Measurements from ENCODE around the gene AMOTL2. TPM values are rescaled to one million over a fixed set of nuclear protein-coding genes. Genes with fewer than 3 reads are reported as not detected.

The AMOTL2 gene
- total and polyA plus RNA-seq, 2 experiments from 2014 or later, result 156 to 347 TPM

GRCh38 chr3:134320749-134321148 is 53.5 kb downstream of the AMOTL2 start:
- Histone ChIP-seq H3K27me3 (replicated peaks; ENCODE audit: insufficient read depth) (no peaks in the 10 kb centered on the region), H3K9ac (no peak overlapping the region), H2AFZ (no peak overlapping the region), H3K9me2 (ENCODE audit: insufficient read depth) (no peaks in the 10 kb centered on the region), H3K4me1 (ENCODE audit: insufficient read depth) (peaks cover 52% of the 10 kb centered on the region), H3K36me3 (ENCODE audit: low read depth) (no peaks in the 10 kb centered on the region), H3K4me2 (ENCODE audit: unreplicated experiment) (no peak overlapping the region), H3K27ac (no peak overlapping the region; the same call in 1 of the 2 replicates), H3K79me2 (ENCODE audit: insufficient read depth) (no peaks in the 10 kb centered on the region), H4K20me1 (ENCODE audit: insufficient read depth) (no peaks in the 10 kb centered on the region), H3F3A (ENCODE audit: insufficient read depth) (peaks cover 21% of the 10 kb centered on the region), H3K4me3 (no peak overlapping the region), H3K9me3 (ENCODE audit: low read depth) (no peaks in the 10 kb centered on the region)
- in situ Hi-C loops (cut with MboI), result no loop called here
- no peak for TF ChIP-seq EZH2phosphoT487 (IDR thresholded peaks at IDR 0.05; ENCODE audit: insufficient read depth, low read depth)
- TF ChIP-seq EZH2 (IDR thresholded peaks at IDR 0.05; ENCODE audit: insufficient read depth, poor library complexity, severe bottlenecking), result no peak
- DNase-seq, result peak; percentile 74
- 62 to 70% methylated on average over 6 of the region's 6 CpGs for WGBS, 2 experiments (ENCODE audit: low coverage in 1 of 2, low lambda C conversion rate in 2 of 2, missing lambda C conversion rate in 2 of 2)

- WGBS, 2 experiments (ENCODE audit: low coverage in 1 of 2, low lambda C conversion rate in 2 of 2, missing lambda C conversion rate in 2 of 2), result 90 to 98% methylated on average over 2 of the region's 2 CpGs
- no peaks in the 10 kb centered on the region for H3K36me3 ChIP-seq (ENCODE audit: low read depth)
- H3K27ac ChIP-seq, result no peak overlapping the region
- no peak for TF ChIP-seq EZH2phosphoT487 (IDR thresholded peaks at IDR 0.05; ENCODE audit: insufficient read depth, low read depth)
- no peak for TF ChIP-seq EZH2 (IDR thresholded peaks at IDR 0.05; ENCODE audit: insufficient read depth, poor library complexity, severe bottlenecking)
- H3K79me2 ChIP-seq (ENCODE audit: insufficient read depth), result no peaks in the 10 kb centered on the region
- DNase-seq, result no peak
- no peaks in the 10 kb centered on the region for H3K9me3 ChIP-seq (ENCODE audit: low read depth)
- peaks cover 21% of the 10 kb centered on the region for H3F3A ChIP-seq (ENCODE audit: insufficient read depth)
- no peaks in the 10 kb centered on the region for H3K27me3 ChIP-seq (replicated peaks; ENCODE audit: insufficient read depth)
- H4K20me1 ChIP-seq (ENCODE audit: insufficient read depth), result no peaks in the 10 kb centered on the region
- no peaks in the 10 kb centered on the region for H3K9me2 ChIP-seq (ENCODE audit: insufficient read depth)
- H3K4me1 ChIP-seq (ENCODE audit: insufficient read depth), result peaks cover 52% of the 10 kb centered on the region
- no peak overlapping the region for H3K4me3 ChIP-seq
- H2AFZ ChIP-seq, result no peak overlapping the region
- no peak overlapping the region for H3K4me2 ChIP-seq (ENCODE audit: unreplicated experiment)
- no peak overlapping the region for H3K9ac ChIP-seq
- in situ Hi-C loops (cut with MboI), result no loop called here
Observed at GRCh38 chr3:134319931-134320330, 54.3 kb downstream of the AMOTL2 start.

DNA sequence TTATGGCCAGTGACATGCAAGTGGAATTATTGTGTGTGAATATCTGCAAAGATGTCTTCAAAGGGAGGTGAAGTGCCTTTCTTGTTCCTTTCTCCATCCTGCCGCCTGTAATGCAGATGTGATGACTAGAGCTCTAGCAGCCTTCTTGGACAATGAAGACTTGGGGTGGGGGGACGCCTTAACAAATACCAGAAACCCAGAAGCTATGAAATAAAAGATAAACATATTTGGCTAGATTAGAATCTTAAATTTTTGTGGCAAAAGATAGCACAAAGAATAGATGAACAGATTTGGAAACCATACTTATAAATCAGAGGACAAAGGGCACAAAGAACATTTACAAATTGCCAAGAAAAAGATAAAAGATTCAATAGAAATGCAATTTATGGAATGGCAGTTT is 56.1 kb downstream of the AMOTL2 start:
- Histone ChIP-seq H3K9me3 (ENCODE audit: low read depth) (no peaks in the 10 kb centered on the region), H3K79me2 (ENCODE audit: insufficient read depth) (no peaks in the 10 kb centered on the region), H3K9me2 (ENCODE audit: insufficient read depth) (no peaks in the 10 kb centered on the region), H3K4me1 (ENCODE audit: insufficient read depth) (peaks cover 62% of the 10 kb centered on the region), H3K27ac (no peak overlapping the region), H3K4me3 (no peak overlapping the region), H3K4me2 (ENCODE audit: unreplicated experiment) (no peak overlapping the region), H4K20me1 (ENCODE audit: insufficient read depth) (no peaks in the 10 kb centered on the region), H3F3A (ENCODE audit: insufficient read depth) (peaks cover 35% of the 10 kb centered on the region), H3K36me3 (ENCODE audit: low read depth) (no peaks in the 10 kb centered on the region), H3K27me3 (replicated peaks; ENCODE audit: insufficient read depth) (no peaks in the 10 kb centered on the region), H3K9ac (no peak overlapping the region), H2AFZ (no peak overlapping the region)
- in situ Hi-C loops (cut with MboI), result no loop called here
- 83 to 89% methylated on average over 2 of the region's 2 CpGs for WGBS, 2 experiments (ENCODE audit: low coverage in 1 of 2, low lambda C conversion rate in 2 of 2, missing lambda C conversion rate in 2 of 2)
- TF ChIP-seq EZH2 (IDR thresholded peaks at IDR 0.05; ENCODE audit: insufficient read depth, poor library complexity, severe bottlenecking) (no peak), EZH2phosphoT487 (IDR thresholded peaks at IDR 0.05; ENCODE audit: insufficient read depth, low read depth) (no peak)
- DNase-seq, result no peak

DNA sequence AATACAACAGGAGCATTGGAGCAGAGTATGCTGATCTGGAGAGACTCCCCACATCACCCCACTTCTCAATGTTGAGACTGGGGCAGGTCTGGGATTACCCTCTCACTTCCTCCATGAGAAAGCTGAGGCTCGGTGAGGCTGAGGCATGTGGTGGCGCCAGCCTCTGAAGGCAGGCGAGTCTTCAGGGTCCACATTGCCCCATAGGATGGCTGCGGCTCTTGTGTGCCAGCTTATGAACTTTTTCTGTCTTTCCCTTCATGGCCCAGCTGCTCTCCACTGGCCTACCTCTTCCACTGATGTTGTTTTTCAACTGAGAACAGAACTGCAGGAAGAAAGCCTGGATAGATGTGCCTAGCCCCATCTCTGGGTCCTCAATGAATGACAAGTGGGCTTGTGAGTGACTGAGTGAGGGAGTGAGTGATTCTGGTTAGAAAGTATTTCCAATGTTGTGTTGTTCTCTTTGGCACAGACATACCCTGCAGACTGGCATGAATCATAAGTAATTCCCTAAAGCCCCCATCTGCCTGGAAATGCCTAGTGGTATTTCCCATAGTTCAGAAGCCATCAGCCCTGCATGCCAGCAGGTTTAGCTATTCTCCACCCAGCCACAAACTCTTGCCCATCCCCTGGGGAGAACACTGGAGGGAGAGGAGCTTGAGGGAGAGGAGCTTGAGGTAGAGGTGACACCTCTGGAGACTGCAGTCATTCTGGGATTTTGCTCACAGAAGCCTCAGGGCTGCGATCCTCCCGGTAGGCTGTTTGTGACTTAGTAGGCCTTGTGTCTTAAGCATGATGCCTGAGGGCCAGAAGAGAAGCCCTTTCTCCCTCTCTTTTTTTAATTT is 56.9 kb downstream of the AMOTL2 start:
- Histone ChIP-seq H4K20me1 (ENCODE audit: insufficient read depth) (no peaks in the 10 kb centered on the region), H3F3A (ENCODE audit: insufficient read depth) (peaks cover 41% of the 10 kb centered on the region), H3K9ac (no peak overlapping the region), H3K4me3 (no peak overlapping the region), H3K27ac (peak overlapping the region; percentile 54), H3K27me3 (replicated peaks; ENCODE audit: insufficient read depth) (no peaks in the 10 kb centered on the region), H3K9me3 (ENCODE audit: low read depth) (no peaks in the 10 kb centered on the region), H2AFZ (no peak overlapping the region), H3K4me1 (ENCODE audit: insufficient read depth) (peaks cover 62% of the 10 kb centered on the region), H3K36me3 (ENCODE audit: low read depth) (no peaks in the 10 kb centered on the region), H3K4me2 (ENCODE audit: unreplicated experiment) (peak overlapping the region; percentile 18), H3K9me2 (ENCODE audit: insufficient read depth) (no peaks in the 10 kb centered on the region), H3K79me2 (ENCODE audit: insufficient read depth) (no peaks in the 10 kb centered on the region)
- TF ChIP-seq EZH2 (IDR thresholded peaks at IDR 0.05; ENCODE audit: insufficient read depth, poor library complexity, severe bottlenecking) (no peak), EZH2phosphoT487 (IDR thresholded peaks at IDR 0.05; ENCODE audit: insufficient read depth, low read depth) (no peak)
- in situ Hi-C loops (cut with MboI), result no loop called here
- peak; percentile 70 for DNase-seq
- WGBS, 2 experiments (ENCODE audit: low coverage in 1 of 2, low lambda C conversion rate in 2 of 2, missing lambda C conversion rate in 2 of 2), result 97 to 99% methylated on average over 6 of the region's 6 CpGs
